ENCODE data around the gene TK2.

Gene TK2

GRCh38 chr16:66495440-66495839 lies 54.5 kb downstream of the TK2 start:
- TF ChIP-seq CTCF (conservative IDR thresholded peaks at IDR 0.05; ENCODE audit: low read depth): no peak
- ChIA-PET POLR2A (ENCODE audit: low non-redundant PET) (no interaction called here), CTCF (interaction anchor here (0.5 kb wide), 1 partner anchor 69 kb away, joined by 4 read pairs; no protein-coding TSS in a partner anchor)
- no peak overlapping the region for H3K27ac ChIP-seq
- no peak for DNase-seq (ENCODE audit: low spot score)

- no peak for TF ChIP-seq CTCF (conservative IDR thresholded peaks at IDR 0.05; ENCODE audit: low read depth)
- H3K27ac ChIP-seq: no peak overlapping the region
- DNase-seq (ENCODE audit: low spot score): no peak
- ChIA-PET CTCF (interaction anchor here (0.5 kb wide), 1 partner anchor 69 kb away, joined by 4 read pairs; no protein-coding TSS in a partner anchor), POLR2A (ENCODE audit: low non-redundant PET) (no interaction called here)
These were observed 55.0 kb downstream of the TK2 start for GRCh38 chr16:66494916-66495315.

- CTCF ChIA-PET: no interaction called here
- H3K27ac ChIP-seq: no peak overlapping the region
- TF ChIP-seq CTCF (conservative IDR thresholded peaks at IDR 0.05; ENCODE audit: low read depth): no peak
- no peak for DNase-seq (ENCODE audit: low spot score)
- POLR2A ChIA-PET (ENCODE audit: low non-redundant PET): no interaction called here
These were observed 56.2 kb downstream of the TK2 start for GRCh38 chr16:66493490-66494401.

GRCh38 chr16:66491716-66492064 lies 58.2 kb downstream of the TK2 start:
- H3K27ac ChIP-seq: no peak overlapping the region
- ChIA-PET CTCF (no interaction called here), POLR2A (ENCODE audit: low non-redundant PET) (no interaction called here)
- DNase-seq (ENCODE audit: low spot score): no peak
- TF ChIP-seq CTCF (conservative IDR thresholded peaks at IDR 0.05; ENCODE audit: low read depth): no peak

- POLR2A ChIA-PET (ENCODE audit: low non-redundant PET): no interaction called here
- TF ChIP-seq CTCF (conservative IDR thresholded peaks at IDR 0.05; ENCODE audit: low read depth): no peak
These were observed 58.9 kb downstream of the TK2 start for GRCh38 chr16:66490774-66491715.

GRCh38 chr16:66489818-66490217 lies 60.1 kb downstream of the TK2 start:
- H3K27ac ChIP-seq: no peak overlapping the region
- ChIA-PET POLR2A (ENCODE audit: low non-redundant PET) (no interaction called here), CTCF (no interaction called here)

More at GRCh38 chr16:66490774-66491715, 58.9 kb downstream of the TK2 start:
- peak overlapping the region; percentile 6; the same call in 1 of the 2 replicates for H3K27ac ChIP-seq
- no peak for DNase-seq (ENCODE audit: low spot score)
- CTCF ChIA-PET: no interaction called here

More at GRCh38 chr16:66489818-66490217, 60.1 kb downstream of the TK2 start:
- TF ChIP-seq CTCF (conservative IDR thresholded peaks at IDR 0.05; ENCODE audit: low read depth): no peak
- no peak for DNase-seq (ENCODE audit: low spot score)

Data from RWPE1 (cell line).